NB4 (cell line): ENCODE data around the gene HBE1.

Source experiments
- CTCF ChIP-seq: IDR thresholded peaks from one replicate; pipeline ENCODE4 v1.5.1; 2012; ENCODE audit warnings: low read depth, low read length
- POLR2A ChIP-seq: IDR thresholded peaks from 2 replicates; pipeline ENCODE4 v1.6.1; 2011; ENCODE audit warnings: mild to moderate bottlenecking; ENCODE audit not compliant: insufficient read length; ENCODE audit errors: extremely low read depth

DNA sequence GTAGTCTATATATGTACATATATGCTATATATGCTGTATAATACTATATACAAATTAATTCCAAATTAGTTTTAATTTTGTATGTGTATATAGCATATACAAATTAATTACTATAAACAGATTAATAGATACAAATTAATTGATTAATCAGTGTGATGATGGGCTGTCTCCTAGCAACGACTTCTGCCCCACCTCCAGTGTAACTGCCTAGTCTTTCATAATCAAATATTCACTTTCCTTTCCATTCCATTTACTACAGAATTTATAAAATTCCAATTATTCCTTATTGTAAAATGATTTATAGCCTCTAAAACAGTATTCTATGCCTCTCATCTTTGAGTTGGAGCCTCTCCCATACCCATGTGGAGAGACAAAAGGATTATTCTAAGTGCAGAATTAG lies 36.4 kb downstream of the HBE1 start:
- no peak for TF ChIP-seq CTCF
- no peak for TF ChIP-seq POLR2A
